ENCODE results near the gene TTC31. TPM values are rescaled to one million over a fixed set of nuclear protein-coding genes. Genes with fewer than 3 reads are reported as not detected.

Gene TTC31
- total RNA-seq, 1 donor from 2014 or later = 16.0 TPM

- DNase-seq (ENCODE audit: low read depth) = no peak
Observed at GRCh38 chr2:74525717-74526648, 43.1 kb downstream of the TTC31 start, which contains the start of gene DQX1. DQX1 (minus strand) TSS chr2:74526231; CDS start chr2:74525729, 502 bp downstream.

GRCh38 chr2:74526649-74527230, 43.9 kb downstream of the TTC31 start:
- DNase-seq (ENCODE audit: low read depth) = no peak

GRCh38 chr2:74527741-74528140, 44.9 kb downstream of the TTC31 start:
- DNase-seq (ENCODE audit: low read depth) = no peak

GRCh38 chr2:74528600-74529356, 45.9 kb downstream of the TTC31 start:
- DNase-seq (ENCODE audit: low read depth) = no peak

GRCh38 chr2:74529357-74530238, 46.7 kb downstream of the TTC31 start, which contains the start of the genes AUP1 and HTRA2:
AUP1 (minus strand) TSS chr2:74529706; CDS start chr2:74529629, 77 bp downstream.
HTRA2 (plus strand) TSS chr2:74529933; CDS start chr2:74530007, 74 bp downstream.
- DNase-seq (ENCODE audit: low read depth) = peak; percentile 97

GRCh38 chr2:74530239-74531187, 47.6 kb downstream of the TTC31 start:
- no peak for DNase-seq (ENCODE audit: low read depth)

- no peak for DNase-seq (ENCODE audit: low read depth)
Observed at GRCh38 chr2:74531666-74532065, 48.8 kb downstream of the TTC31 start.

GRCh38 chr2:74532222-74532621, 49.3 kb downstream of the TTC31 start:
- DNase-seq (ENCODE audit: low read depth) = peak; percentile 74

- no peak for DNase-seq (ENCODE audit: low read depth)
Observed at GRCh38 chr2:74533464-74533863, 50.6 kb downstream of the TTC31 start.

GRCh38 chr2:74534411-74534810, 51.5 kb downstream of the TTC31 start:
- no peak for DNase-seq (ENCODE audit: low read depth)

GRCh38 chr2:74535440-74535965, 52.6 kb downstream of the TTC31 start:
- DNase-seq (ENCODE audit: low read depth) = no peak

- DNase-seq (ENCODE audit: low read depth) = no peak
Observed at GRCh38 chr2:74536166-74536950, 53.5 kb downstream of the TTC31 start.

- DNase-seq (ENCODE audit: low read depth) = no peak
Observed at GRCh38 chr2:74537140-74537539, 54.3 kb downstream of the TTC31 start.

- no peak for DNase-seq (ENCODE audit: low read depth)
Observed at GRCh38 chr2:74538881-74539339, 56.0 kb downstream of the TTC31 start.

- no peak for DNase-seq (ENCODE audit: low read depth)
Observed at GRCh38 chr2:74540291-74540690, 57.4 kb downstream of the TTC31 start.

GRCh38 chr2:74542978-74543377, 60.1 kb downstream of the TTC31 start:
- DNase-seq (ENCODE audit: low read depth) = no peak
